Caco-2 (cell line): Measurements from ENCODE around the gene PKP2. TPM values are rescaled to one million over a fixed set of nuclear protein-coding genes. Genes with fewer than 3 reads are reported as not detected.

Experiments used
- BruUV-seq: library from RNA; stranded (reverse); fragments of 400-500 nt; replicated peaks from 2 replicates; lab custom pipeline; 2021; lab: Mats Ljungman, UMichigan
- CTCF ChIA-PET: fragments of 300-600 bp; sonication (Branson Sonifier 250); formaldehyde crosslinking; loops from one replicate; lab custom pipeline; 2022; ENCODE audit warnings: antibody characterized with exemption; lab: Charles Lee
- POLR2A ChIA-PET: fragments of 300-600 bp; sonication (Branson Sonifier 250); formaldehyde crosslinking; loops from one replicate; lab custom pipeline; 2022; ENCODE audit warnings: antibody characterized with exemption; lab: Charles Lee
- DNase-seq, 2 experiments: peaks; one replicate each; pipeline versions ENCODE4 v3.0.0 to v3.0.0-alpha.2; 2020 to 2022
- H3K27me3 ChIP-seq: replicated peaks from 2 replicates; pipeline ENCODE4 v1.6.0; 2011; ENCODE audit warnings: low read length; ENCODE audit not compliant: control insufficient read depth, insufficient read depth
- H3K36me3 ChIP-seq: 2 replicates; pipeline ENCODE4 v1.5.1; 2011; ENCODE audit warnings: low read length; ENCODE audit not compliant: control insufficient read depth, insufficient read depth
- H3K4me1 ChIP-seq: fragments of 250-450 bp; sonication (Bioruptor Pico); 2 replicates; pipeline ENCODE4 v1.5.1; 2020; ENCODE audit warnings: mild to moderate bottlenecking
- H3K4me3 ChIP-seq: 2 replicates; pipeline ENCODE4 v1.5.1; 2011; ENCODE audit warnings: low read depth, mild to moderate bottlenecking, control low read depth, low read length
- H3K9me3 ChIP-seq: fragments of 250-450 bp; sonication (Bioruptor Pico); 2 replicates; pipeline ENCODE4 v1.5.1; 2020; ENCODE audit warnings: mild to moderate bottlenecking, moderate library complexity
- H3K27ac Mint-ChIP-seq: one replicate; pipeline ENCODE4 v1.8.0; 2022; ENCODE audit warnings: mixed read lengths; ENCODE audit not compliant: unreplicated experiment
- H3K27me3 Mint-ChIP-seq: one replicate; pipeline ENCODE4 v1.8.0; 2022; ENCODE audit warnings: mixed read lengths; ENCODE audit not compliant: insufficient read depth, unreplicated experiment
- H3K36me3 Mint-ChIP-seq: one replicate; pipeline ENCODE4 v1.8.0; 2022; ENCODE audit warnings: mild to moderate bottlenecking, mixed read lengths; ENCODE audit not compliant: insufficient read depth, unreplicated experiment
- H3K4me1 Mint-ChIP-seq: one replicate; pipeline ENCODE4 v1.8.0; 2022; ENCODE audit warnings: low read depth, mixed read lengths; ENCODE audit not compliant: unreplicated experiment
- H3K4me3 Mint-ChIP-seq: one replicate; pipeline ENCODE4 v1.8.0; 2022; ENCODE audit warnings: mild to moderate bottlenecking, moderate library complexity, mixed read lengths; ENCODE audit not compliant: unreplicated experiment
- H3K9me3 Mint-ChIP-seq: one replicate; pipeline ENCODE4 v1.8.0; 2022; ENCODE audit warnings: mixed read lengths; ENCODE audit not compliant: unreplicated experiment
- intact Hi-C: fragments of 100-400 bp; cut with micrococcal nuclease; formaldehyde crosslinking; loops from one replicate; pipeline ENCODE4 v1.10.0; 2022; ENCODE audit not compliant: unreplicated experiment
- total RNA-seq: library from RNA; stranded (reverse); gene quantifications from 2 replicates; pipeline ENCODE4 v1.2.3, GENCODE V29; 2022
- TF ChIP-seq, protein P1 (sequence below), 2 experiments: fragments of 200-600 bp in 1 of 2; IDR thresholded peaks; 1 replicate in 1 of 2; 2 replicates in 1 of 2; pipeline versions ENCODE4 v1.5.1 to v1.8.0; 2011 to 2022; ENCODE audit warnings: antibody characterized with exemption in 1 of 2, control low read depth in 1 of 2, inconsistent platforms in 1 of 2, low read depth in 1 of 2, low read length in 1 of 2, mild to moderate bottlenecking in 1 of 2, moderate library complexity in 1 of 2; ENCODE audit not compliant: insufficient read depth in 1 of 2, severe bottlenecking in 1 of 2, unreplicated experiment in 1 of 2

PKP2 gene
- total RNA-seq, 1 experiment from 2014 or later = 249 TPM

DNA sequence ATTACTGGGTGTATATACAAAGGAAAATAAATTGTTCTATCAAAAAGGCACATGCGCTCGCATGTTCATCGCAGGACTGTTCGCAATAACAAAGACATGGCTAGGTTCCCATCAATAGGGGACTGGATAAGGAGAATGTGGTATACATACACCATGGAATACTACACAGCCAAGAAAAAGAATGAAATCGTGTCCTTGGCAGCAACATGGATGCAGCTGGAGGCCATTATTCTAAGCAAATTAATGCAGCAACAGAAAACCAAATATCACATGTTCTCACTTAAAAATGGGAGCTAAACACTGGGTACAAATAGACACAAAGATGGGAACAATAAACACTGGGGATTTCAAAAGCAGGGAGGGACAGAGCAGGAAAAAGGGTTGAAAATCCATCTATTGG lies 58.6 kb downstream of the PKP2 start:
- CTCF ChIA-PET = no interaction called here

GRCh38 chr12:32836710-32837109 lies 59.9 kb downstream of the PKP2 start:
- no peaks in the 10 kb centered on the region for H3K27me3 Mint-ChIP-seq
- peaks cover 19% of the 10 kb centered on the region for H3K4me1 Mint-ChIP-seq
- no peak overlapping the region for H3K27ac Mint-ChIP-seq
- no peaks in the 10 kb centered on the region for H3K27me3 ChIP-seq
- ChIA-PET CTCF (no interaction called here), POLR2A (no interaction called here)
- peaks cover 4% of the 10 kb centered on the region; the same call in 1 of the 2 replicates for H3K4me1 ChIP-seq
- H3K4me3 ChIP-seq = no peak overlapping the region
- no peaks in the 10 kb centered on the region for H3K9me3 Mint-ChIP-seq
- H3K36me3 Mint-ChIP-seq = peaks cover 100% of the 10 kb centered on the region
- TF ChIP-seq, protein P1, sequence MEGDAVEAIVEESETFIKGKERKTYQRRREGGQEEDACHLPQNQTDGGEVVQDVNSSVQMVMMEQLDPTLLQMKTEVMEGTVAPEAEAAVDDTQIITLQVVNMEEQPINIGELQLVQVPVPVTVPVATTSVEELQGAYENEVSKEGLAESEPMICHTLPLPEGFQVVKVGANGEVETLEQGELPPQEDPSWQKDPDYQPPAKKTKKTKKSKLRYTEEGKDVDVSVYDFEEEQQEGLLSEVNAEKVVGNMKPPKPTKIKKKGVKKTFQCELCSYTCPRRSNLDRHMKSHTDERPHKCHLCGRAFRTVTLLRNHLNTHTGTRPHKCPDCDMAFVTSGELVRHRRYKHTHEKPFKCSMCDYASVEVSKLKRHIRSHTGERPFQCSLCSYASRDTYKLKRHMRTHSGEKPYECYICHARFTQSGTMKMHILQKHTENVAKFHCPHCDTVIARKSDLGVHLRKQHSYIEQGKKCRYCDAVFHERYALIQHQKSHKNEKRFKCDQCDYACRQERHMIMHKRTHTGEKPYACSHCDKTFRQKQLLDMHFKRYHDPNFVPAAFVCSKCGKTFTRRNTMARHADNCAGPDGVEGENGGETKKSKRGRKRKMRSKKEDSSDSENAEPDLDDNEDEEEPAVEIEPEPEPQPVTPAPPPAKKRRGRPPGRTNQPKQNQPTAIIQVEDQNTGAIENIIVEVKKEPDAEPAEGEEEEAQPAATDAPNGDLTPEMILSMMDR (IDR thresholded peaks at IDR 0.05; ENCODE audit: insufficient read depth in 1 of 2, low read depth in 1 of 2, low read length in 1 of 2, severe bottlenecking in 1 of 2, unreplicated experiment in 1 of 2) = no peak
- no peak overlapping the region for H3K4me3 Mint-ChIP-seq
- no peak for DNase-seq
- BruUV-seq = no TSS peak
- H3K9me3 ChIP-seq = no peaks in the 10 kb centered on the region
- intact Hi-C loops = no loop called here
- H3K36me3 ChIP-seq = peaks cover 3% of the 10 kb centered on the region

More for the DNA sequence above, 58.6 kb downstream of the PKP2 start:
- H3K4me1 ChIP-seq = peaks cover 4% of the 10 kb centered on the region; the same call in 1 of the 2 replicates
- DNase-seq = no peak
- Mint-ChIP-seq H3K27ac (no peak overlapping the region), H3K27me3 (no peaks in the 10 kb centered on the region), H3K4me3 (no peak overlapping the region), H3K9me3 (no peaks in the 10 kb centered on the region), H3K4me1 (peaks cover 21% of the 10 kb centered on the region), H3K36me3 (peaks cover 100% of the 10 kb centered on the region)
- peaks cover 5% of the 10 kb centered on the region for H3K36me3 ChIP-seq
- intact Hi-C loops = no loop called here
- no peaks in the 10 kb centered on the region for H3K9me3 ChIP-seq
- no peak overlapping the region for H3K4me3 ChIP-seq
- BruUV-seq = TSS peak; percentile 9
- POLR2A ChIA-PET = no interaction called here
- TF ChIP-seq, protein P1 (IDR thresholded peaks at IDR 0.05; ENCODE audit: insufficient read depth in 1 of 2, low read depth in 1 of 2, low read length in 1 of 2, severe bottlenecking in 1 of 2, unreplicated experiment in 1 of 2) = no peak
- no peaks in the 10 kb centered on the region for H3K27me3 ChIP-seq

GRCh38 chr12:32834122-32834521 lies 62.5 kb downstream of the PKP2 start:
- TF ChIP-seq, protein P1 (IDR thresholded peaks at IDR 0.05; ENCODE audit: insufficient read depth in 1 of 2, low read depth in 1 of 2, low read length in 1 of 2, severe bottlenecking in 1 of 2, unreplicated experiment in 1 of 2) = no peak
- Histone ChIP-seq H3K36me3 (peaks cover 5% of the 10 kb centered on the region), H3K4me3 (no peak overlapping the region), H3K4me1 (peaks cover 9% of the 10 kb centered on the region), H3K9me3 (no peaks in the 10 kb centered on the region), H3K27me3 (no peaks in the 10 kb centered on the region)
- POLR2A ChIA-PET = no interaction called here
- Mint-ChIP-seq H3K4me1 (peaks cover 16% of the 10 kb centered on the region), H3K36me3 (peaks cover 99% of the 10 kb centered on the region), H3K4me3 (no peak overlapping the region), H3K27me3 (no peaks in the 10 kb centered on the region), H3K27ac (peak overlapping the region; percentile 54), H3K9me3 (no peaks in the 10 kb centered on the region)
- no peak for DNase-seq
- intact Hi-C loops = no loop called here
- BruUV-seq = no TSS peak
- CTCF ChIA-PET = no interaction called here
